ENCODE data around the gene ACTMAP.
"Not testable (repeated sequence)": the region's sequence is repeated elsewhere in the genome, so short reads cannot be mapped to it uniquely, and the experiment has no call there.

Gene ACTMAP

DNA sequence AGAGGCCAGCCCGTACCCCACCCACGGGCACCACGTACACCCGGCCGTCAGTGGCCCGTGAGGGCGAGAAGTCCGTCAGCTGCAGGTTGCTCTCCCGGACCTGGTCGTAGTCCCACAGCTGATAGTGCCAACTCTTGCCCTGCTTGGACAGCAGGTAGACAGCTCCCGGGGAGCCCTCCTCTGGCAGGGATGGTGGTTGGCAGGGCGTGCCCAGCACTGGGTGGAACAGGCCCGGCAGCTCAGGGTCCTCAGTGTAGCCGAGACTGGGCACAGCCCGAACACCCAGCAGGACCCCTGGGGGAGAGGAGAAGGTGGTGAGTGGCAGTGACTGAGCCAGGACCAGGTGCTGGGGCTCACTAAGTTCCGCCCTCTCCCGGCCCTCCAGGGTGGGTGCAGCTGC, 7.8 kb downstream of the ACTMAP start:
- no peak for DNase-seq

GRCh38 chr19:40741527-40742390, 8.5 kb downstream of the ACTMAP start:
- DNase-seq, result no peak

DNA sequence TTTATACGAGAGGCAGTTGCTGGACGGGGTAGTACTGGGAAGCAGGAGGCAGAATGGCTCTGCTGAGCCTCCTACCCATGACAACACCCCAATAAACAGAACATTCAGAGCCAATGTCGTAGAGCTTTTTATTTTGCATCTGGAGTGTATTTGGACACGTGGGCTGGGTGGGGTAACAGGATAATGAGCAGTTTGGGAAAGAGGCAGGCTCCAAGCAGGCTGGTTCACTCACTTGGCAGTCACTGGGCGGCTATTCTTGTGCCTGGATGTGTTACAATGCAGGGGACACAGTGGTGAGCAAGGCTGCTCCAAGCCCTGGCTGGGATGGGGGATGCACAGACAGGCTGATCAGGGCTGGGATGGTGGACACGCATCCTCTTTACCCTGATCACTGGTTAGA, 9.5 kb downstream of the ACTMAP start:
- no peak for DNase-seq

DNA sequence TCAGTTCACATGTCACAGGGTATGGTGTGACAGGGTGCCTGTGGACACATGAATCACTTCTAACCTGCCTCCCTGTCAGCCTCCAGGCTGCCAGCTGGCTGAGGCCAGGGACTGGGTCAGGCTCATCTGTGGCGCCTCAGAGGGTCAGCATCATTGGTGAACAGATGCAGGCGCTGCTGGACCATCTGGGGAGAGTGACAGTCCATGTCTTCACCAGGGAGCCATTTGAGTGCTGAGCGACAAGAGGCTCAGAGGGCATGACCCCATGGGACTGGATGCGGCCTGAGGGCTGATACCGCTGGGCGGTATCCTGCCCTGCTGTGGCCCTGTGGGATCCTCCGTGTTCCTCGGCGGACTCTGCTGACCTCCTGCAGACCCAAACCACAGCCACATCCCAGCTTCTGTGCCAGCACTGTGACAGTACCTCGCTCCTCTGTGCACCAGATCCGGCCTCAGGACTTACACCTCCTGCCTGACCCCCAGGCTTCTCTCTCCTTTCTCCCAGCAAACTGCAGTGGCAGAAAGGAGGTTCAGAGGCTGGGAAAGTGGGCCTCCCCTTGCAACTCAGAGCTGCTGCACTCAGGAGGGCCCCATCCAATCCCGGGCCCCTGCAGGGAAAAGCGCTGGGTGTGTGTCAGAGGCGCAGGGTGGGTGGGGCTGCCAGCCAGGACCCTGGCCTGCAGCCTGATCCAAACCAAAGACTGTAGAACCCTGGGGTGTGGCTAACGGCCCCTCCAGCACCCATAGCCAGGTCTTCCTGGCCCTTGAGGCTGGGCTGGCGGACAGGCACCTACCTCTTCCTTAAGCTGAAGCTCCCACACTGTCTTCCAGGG, 10.2 kb downstream of the ACTMAP start:
- no peak for DNase-seq

DNA sequence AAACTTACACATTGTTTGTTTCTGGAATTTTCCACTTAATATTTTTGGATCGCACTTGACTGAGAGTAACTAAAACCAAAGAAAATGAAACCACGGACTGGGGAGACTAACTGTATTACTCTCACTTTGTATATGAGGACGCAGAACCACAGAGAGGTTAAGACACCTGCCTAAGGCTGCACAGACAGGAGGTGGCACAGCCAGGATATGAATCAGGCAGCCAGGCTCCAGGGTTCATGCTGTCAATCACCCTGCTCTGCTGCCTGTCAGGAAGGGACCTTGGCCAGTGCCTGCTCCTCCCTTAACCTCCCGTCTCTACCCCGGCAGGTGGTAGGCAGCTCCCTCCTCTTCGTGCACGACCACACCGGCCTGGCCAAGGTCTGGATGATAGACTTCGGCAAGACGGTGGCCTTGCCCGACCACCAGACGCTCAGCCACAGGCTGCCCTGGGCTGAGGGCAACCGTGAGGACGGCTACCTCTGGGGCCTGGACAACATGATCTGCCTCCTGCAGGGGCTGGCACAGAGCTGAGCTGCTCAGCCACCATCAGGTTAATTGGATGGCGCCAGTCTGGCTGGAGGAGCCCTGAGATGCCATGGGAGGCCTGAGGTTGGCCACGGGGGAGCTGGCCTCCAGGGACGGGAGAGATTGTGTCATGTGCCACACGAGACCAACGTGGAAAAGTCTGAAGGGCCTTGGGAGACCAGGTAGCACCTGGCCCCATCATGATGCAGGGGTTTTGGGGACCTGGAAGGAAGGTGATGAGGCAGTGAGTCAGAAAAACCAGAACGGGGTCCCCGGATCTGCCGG, 11.0 kb downstream of the ACTMAP start:
- DNase-seq, result no peak

GRCh38 chr19:40737102-40737644, 13.1 kb downstream of the ACTMAP start:
- no peak for DNase-seq

DNA sequence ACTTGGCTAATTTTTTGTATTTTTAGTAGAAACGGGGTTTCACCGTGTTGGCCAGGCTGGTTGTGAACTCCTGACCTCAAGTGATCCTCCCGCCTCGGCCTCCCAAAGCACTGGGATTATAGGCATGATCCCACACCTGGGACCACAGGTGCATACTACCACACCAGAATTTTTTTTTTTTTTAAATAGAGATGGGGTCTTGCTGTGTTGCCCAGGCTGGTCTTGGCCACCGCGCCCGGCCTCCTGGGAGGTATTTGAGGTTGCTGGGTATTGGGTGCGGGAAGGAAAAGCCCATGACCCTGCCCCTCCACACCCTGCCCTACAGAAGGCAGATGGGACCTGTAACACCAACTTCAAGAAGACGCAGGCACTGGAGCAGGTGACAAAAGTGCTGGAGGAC, 13.6 kb downstream of the ACTMAP start:
- no peak for DNase-seq

- no peak for DNase-seq
Measured at GRCh38 chr19:40735013-40735771, 15.1 kb downstream of the ACTMAP start.

DNA sequence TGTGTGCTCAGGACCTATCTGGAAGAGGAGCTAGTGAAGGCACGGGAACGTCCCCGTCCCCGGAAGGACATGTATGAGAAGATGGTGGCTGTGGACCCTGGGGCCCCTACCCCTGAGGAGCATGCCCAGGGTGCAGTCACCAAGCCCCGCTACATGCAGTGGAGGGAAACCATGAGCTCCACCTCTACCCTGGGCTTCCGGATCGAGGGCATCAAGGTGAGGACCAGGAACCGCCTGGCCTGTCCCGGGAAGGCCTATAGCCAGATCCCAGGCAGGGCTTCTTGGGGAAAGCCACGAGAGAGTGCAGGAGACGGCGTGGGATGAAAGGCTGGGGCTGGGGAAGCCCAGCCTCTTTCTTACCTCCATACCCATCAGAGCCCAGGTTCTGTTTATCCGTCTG, 17.1 kb downstream of the ACTMAP start:
- no peak for DNase-seq

GRCh38 chr19:40732304-40732703, 18.0 kb downstream of the ACTMAP start:
- not testable (repeated sequence) for DNase-seq

DNA sequence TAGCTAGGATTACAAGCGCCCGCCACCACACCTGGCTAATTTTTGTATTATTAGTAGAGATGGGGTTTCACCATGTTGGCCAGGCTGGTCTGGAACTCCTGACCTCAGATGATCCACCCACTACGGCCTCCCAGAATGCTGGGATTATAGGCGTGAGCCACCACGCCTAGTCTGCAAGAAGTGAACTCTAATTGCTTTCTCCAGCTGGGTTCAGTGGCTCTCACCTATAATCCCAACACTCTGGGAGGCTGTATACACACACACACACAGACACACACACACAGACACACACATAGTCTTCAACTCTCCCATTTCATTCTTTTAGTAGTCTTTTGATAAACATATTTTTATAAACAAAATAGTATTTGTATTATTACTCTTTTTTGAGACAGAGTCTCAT, 20.2 kb downstream of the ACTMAP start:
- DNase-seq, result not testable (repeated sequence)

DNA sequence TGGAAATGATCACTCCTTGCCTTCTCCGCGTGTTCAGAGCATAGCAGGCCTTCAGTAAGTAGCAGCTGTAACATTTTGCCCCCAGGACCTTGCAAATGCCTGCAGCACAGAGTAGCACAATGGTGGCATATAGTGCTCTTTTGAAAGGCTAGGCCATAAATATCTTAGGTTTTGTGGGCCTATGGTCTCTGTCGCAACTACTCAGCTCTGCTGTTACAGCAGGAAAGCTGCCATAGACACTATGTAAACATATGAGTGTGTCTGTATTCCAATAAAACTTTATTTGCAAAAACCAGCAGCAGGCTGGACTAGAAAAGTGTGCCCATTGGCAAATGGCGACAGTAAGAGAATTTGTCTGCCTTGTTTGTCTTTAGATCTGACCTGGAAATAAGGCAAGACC, 24.0 kb downstream of the ACTMAP start:
- no peak for DNase-seq

DNA sequence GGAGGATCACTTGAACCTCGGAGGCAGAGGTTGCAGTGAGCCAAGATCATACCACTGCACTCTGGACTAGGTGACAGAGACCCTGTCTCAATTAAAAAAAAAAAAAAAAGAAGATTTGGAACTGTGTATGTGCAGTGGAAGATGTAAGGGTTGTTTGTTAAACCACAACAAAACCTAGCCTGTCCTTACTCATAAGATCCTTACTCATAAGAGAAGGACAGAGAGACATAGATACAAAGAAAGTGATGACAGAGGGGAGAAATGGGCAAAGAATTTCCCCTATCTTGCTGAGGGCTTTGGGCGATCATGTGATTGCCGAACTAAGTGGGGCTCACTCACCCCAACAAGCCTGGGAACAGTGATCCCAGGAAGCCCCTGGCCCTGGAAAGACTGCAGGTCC, 25.4 kb downstream of the ACTMAP start:
- no peak for DNase-seq

GRCh38 chr19:40724315-40724714, 26.0 kb downstream of the ACTMAP start:
- no peak for DNase-seq

GRCh38 chr19:40723661-40724254, 26.5 kb downstream of the ACTMAP start:
- no peak for DNase-seq

- DNase-seq, result no peak
Measured at GRCh38 chr19:40721936-40722661, 28.2 kb downstream of the ACTMAP start.

DNA sequence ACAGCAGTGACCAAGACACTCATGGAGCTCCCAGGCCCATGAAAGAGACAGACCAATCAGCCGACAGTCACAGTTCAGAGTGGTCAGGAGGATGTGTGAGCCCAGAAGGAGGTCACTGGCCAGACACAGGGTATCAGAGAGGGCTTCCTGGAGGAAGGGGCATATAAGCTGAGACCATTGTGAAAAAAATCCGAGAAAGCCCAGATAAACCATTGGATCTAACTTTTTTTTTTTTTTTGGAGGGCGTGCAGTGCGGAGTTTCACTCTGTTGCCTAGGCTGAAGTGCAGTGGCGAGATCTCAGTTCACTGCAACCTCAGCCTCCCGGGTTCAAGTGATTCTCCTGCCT, 29.2 kb downstream of the ACTMAP start:
- no peak for DNase-seq

- no peak for DNase-seq
Measured at GRCh38 chr19:40719414-40719894, 30.8 kb downstream of the ACTMAP start.

DNA sequence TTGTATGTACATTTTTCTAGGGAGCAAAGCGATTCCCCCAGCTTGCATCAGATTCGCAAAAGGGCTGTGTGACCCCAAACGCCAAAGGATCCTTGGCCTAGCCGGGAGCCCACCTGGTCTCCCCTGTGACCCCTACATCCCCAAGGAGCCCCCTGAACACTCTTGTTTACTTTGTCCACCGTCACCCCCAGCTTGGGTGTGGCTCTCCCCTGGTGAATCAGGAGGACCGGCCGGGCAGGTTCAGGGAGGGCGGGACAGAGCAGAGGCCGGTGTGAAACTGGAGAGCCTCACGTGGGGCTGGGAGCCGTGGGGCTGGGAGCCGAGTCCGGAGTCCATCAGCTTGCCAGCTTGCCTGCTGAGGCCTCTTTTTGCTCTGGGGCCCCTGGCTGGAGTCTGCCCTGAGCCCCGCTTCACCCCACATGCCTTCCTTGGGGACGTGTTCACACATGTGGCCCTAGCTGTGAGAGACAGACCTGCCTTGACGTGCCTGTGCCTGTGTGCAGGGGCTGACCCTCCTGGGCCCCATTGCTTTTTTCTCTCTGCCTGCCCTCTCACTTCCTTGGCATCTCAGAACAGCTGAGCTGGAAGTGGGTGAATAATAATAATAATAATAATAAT, 31.4 kb downstream of the ACTMAP start:
- DNase-seq, result peak in 1 of 2 experiments; percentile 25

All from activated CD4-positive, alpha-beta T cell treated with anti-CD3 and anti-CD28 coated beads, Interleukin-2, amount 50 U/mL, for 48 hours (primary cell).